ENCODE data around the gene STX3. TPM values are rescaled to one million over a fixed set of nuclear protein-coding genes. Genes with fewer than 3 reads are reported as not detected.

The STX3 gene
- total RNA-seq, 1 experiment from 2014 or later = 12.1 TPM

DNA sequence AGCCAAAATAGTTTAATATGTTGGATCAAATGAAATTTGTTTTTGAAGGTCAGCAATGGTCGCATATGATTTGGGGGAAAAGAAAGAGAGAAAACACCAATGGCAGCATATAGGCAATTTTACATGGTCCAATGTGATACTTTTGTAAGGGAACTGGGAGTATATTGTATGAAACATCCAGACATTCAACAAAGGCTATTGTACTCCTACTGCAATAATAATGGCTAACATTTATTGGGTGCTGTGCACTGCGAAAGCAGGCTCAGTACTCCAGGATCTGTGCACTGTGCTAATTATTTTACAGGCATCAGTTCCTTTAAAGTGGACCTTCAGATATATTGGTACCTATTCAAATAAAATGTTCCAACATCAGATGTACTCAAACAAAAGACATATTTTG lies 35.6 kb upstream of the STX3 start:
- Mint-ChIP-seq H3K27ac (ENCODE audit: low read depth, unreplicated experiment) (no peak overlapping the region), H3K4me1 (ENCODE audit: insufficient read depth, unreplicated experiment) (no peaks in the 10 kb centered on the region), H3K36me3 (ENCODE audit: insufficient read depth, unreplicated experiment) (no peaks in the 10 kb centered on the region), H3K4me3 (ENCODE audit: unreplicated experiment) (no peak overlapping the region), H3K27me3 (ENCODE audit: insufficient read depth, unreplicated experiment) (no peaks in the 10 kb centered on the region), H3K9me3 (ENCODE audit: unreplicated experiment) (no peaks in the 10 kb centered on the region)
- TF ChIP-seq CTCF (IDR thresholded peaks at IDR 0.05; ENCODE audit: unreplicated experiment) = no peak
- ChIA-PET CTCF (interaction anchor here (0.7 kb wide), 1 partner anchor 26 kb away, joined by 3 read pairs; no protein-coding TSS in a partner anchor), POLR2A (no interaction called here)
- BruUV-seq (replicated peaks) = no TSS peak
- DNase-seq (ENCODE audit: unreplicated experiment) = no peak
- intact Hi-C loops (cut with micrococcal nuclease) = no loop called here

- Mint-ChIP-seq H3K27ac (ENCODE audit: low read depth, unreplicated experiment) (no peak overlapping the region), H3K9me3 (ENCODE audit: unreplicated experiment) (no peaks in the 10 kb centered on the region), H3K27me3 (ENCODE audit: insufficient read depth, unreplicated experiment) (no peaks in the 10 kb centered on the region), H3K36me3 (ENCODE audit: insufficient read depth, unreplicated experiment) (no peaks in the 10 kb centered on the region), H3K4me3 (ENCODE audit: unreplicated experiment) (no peak overlapping the region), H3K4me1 (ENCODE audit: insufficient read depth, unreplicated experiment) (no peaks in the 10 kb centered on the region)
- no peak for DNase-seq (ENCODE audit: unreplicated experiment)
- TF ChIP-seq CTCF (IDR thresholded peaks at IDR 0.05; ENCODE audit: unreplicated experiment) = no peak
- intact Hi-C loops (cut with micrococcal nuclease) = no loop called here
- BruUV-seq (replicated peaks) = no TSS peak
- CTCF ChIA-PET = interaction anchor here (0.9 to 1.0 kb wide), 2 partner anchors 11 to 13 kb away, joined by 3 to 9 read pairs; no protein-coding TSS in a partner anchor
- POLR2A ChIA-PET = no interaction called here
Measured at GRCh38 chr11:59724066-59724465, 31.1 kb upstream of the STX3 start.

GRCh38 chr11:59727426-59727825 lies 27.8 kb upstream of the STX3 start:
- H3K4me3 Mint-ChIP-seq (ENCODE audit: unreplicated experiment) = no peak overlapping the region
- no TSS peak for BruUV-seq (replicated peaks)
- ChIA-PET POLR2A (interaction anchor here (1.0 kb wide), 1 partner anchor 10 kb away, joined by 3 read pairs; no protein-coding TSS in a partner anchor), CTCF (interaction anchor here (1.0 kb wide), 1 partner anchor 192 kb away, joined by 3 read pairs; no protein-coding TSS in a partner anchor)
- no peak for TF ChIP-seq CTCF (IDR thresholded peaks at IDR 0.05; ENCODE audit: unreplicated experiment)
- no peaks in the 10 kb centered on the region for H3K36me3 Mint-ChIP-seq (ENCODE audit: insufficient read depth, unreplicated experiment)
- no peak overlapping the region for H3K27ac Mint-ChIP-seq (ENCODE audit: low read depth, unreplicated experiment)
- intact Hi-C loops (cut with micrococcal nuclease) = no loop called here
- no peak for DNase-seq (ENCODE audit: unreplicated experiment)
- no peaks in the 10 kb centered on the region for H3K9me3 Mint-ChIP-seq (ENCODE audit: unreplicated experiment)
- H3K27me3 Mint-ChIP-seq (ENCODE audit: insufficient read depth, unreplicated experiment) = no peaks in the 10 kb centered on the region
- no peaks in the 10 kb centered on the region for H3K4me1 Mint-ChIP-seq (ENCODE audit: insufficient read depth, unreplicated experiment)

GRCh38 chr11:59728154-59728553 lies 27.0 kb upstream of the STX3 start:
- Mint-ChIP-seq H3K27ac (ENCODE audit: low read depth, unreplicated experiment) (no peak overlapping the region), H3K27me3 (ENCODE audit: insufficient read depth, unreplicated experiment) (no peaks in the 10 kb centered on the region), H3K4me3 (ENCODE audit: unreplicated experiment) (no peak overlapping the region), H3K9me3 (ENCODE audit: unreplicated experiment) (no peaks in the 10 kb centered on the region), H3K4me1 (ENCODE audit: insufficient read depth, unreplicated experiment) (no peaks in the 10 kb centered on the region), H3K36me3 (ENCODE audit: insufficient read depth, unreplicated experiment) (no peaks in the 10 kb centered on the region)
- intact Hi-C loops (cut with micrococcal nuclease) = no loop called here
- ChIA-PET CTCF (no interaction called here), POLR2A (no interaction called here)
- TF ChIP-seq CTCF (IDR thresholded peaks at IDR 0.05; ENCODE audit: unreplicated experiment) = no peak
- no TSS peak for BruUV-seq (replicated peaks)
- no peak for DNase-seq (ENCODE audit: unreplicated experiment)
